GM06990 (cell line): ENCODE measurements around the gene DTX1.

Experiments
- DNase-seq: peaks from one replicate; pipeline ENCODE4 v3.0.0-alpha.2; 2011; ENCODE audit not compliant: insufficient read length; ENCODE audit errors: extremely low read depth
- H3K27me3 ChIP-seq: replicated peaks from 2 replicates; pipeline ENCODE4 v1.6.0; 2011; ENCODE audit warnings: low read length; ENCODE audit not compliant: control insufficient read depth, insufficient read depth
- H3K36me3 ChIP-seq: 2 replicates; pipeline ENCODE4 v1.5.1; 2011; ENCODE audit warnings: low read length; ENCODE audit not compliant: control insufficient read depth, insufficient read depth
- H3K4me3 ChIP-seq: replicated peaks from 2 replicates; pipeline ENCODE4 v1.5.1; 2011; ENCODE audit warnings: low read depth, mild to moderate bottlenecking, control low read depth, low read length
- CTCF ChIP-seq: IDR thresholded peaks from 2 replicates; pipeline ENCODE4 v1.5.1; 2011; ENCODE audit warnings: low read length, control low read depth, mild to moderate bottlenecking, inconsistent platforms; ENCODE audit not compliant: insufficient read depth, poor library complexity, severe bottlenecking

Gene DTX1

GRCh38 chr12:113056631-113057488 is at the start of gene DTX1:
Gene DTX1 (plus strand): TSS chr12:113056730. CDS start chr12:113058193, 1,463 bp downstream.
- Histone ChIP-seq H3K4me3 (peak within 1 kb of the TSS; percentile 37), H3K27me3 (no peaks in the 10 kb centered on the region; the same call in 1 of the 2 replicates), H3K36me3 (no peaks in the 10 kb centered on the region)
- no peak for DNase-seq
- no peak for TF ChIP-seq CTCF

DNA sequence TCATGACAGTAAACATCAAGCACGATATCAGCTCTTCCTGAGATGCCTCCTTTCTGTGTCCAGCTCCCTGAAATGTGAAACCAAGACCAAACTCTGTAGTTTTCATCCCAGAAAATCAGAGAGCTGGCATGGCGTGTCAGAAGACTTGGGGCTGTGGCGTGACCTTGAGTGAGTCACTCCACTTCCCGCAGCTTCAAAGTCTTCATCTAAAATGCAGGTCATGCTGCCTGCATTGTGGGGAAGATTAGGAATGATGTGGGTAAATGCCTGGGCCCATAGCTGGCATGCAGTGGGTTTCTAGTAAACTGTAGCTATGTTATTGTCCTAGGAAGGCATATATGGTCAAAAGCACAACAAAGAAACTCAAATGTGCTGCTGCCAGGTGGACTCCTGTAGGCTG is 49.4 kb upstream of the DTX1 start:
- Histone ChIP-seq H3K4me3 (no peak overlapping the region), H3K27me3 (no peaks in the 10 kb centered on the region), H3K36me3 (peaks cover 50% of the 10 kb centered on the region)
- TF ChIP-seq CTCF: no peak
- DNase-seq: no peak

DNA sequence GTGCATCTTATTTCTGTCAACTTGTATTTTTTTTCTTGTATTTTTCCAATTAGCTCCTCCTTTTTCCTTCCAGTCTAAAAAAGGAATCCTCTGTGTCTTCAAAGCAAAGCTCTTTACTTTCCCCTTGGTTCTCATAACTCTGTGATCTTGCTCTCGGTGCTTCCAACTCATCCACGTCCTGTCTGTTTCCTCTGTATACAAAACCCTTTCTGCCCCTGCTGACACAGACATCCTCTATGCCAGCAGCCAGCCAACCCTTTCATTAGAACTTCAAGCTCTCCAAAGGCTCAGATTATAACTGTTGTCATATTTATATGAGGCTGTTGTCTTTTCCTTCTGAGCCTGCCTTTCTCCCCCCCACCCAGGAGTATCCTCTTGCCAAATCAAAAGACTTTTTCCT is 45.8 kb upstream of the DTX1 start:
- no peaks in the 10 kb centered on the region for H3K27me3 ChIP-seq
- H3K36me3 ChIP-seq: peaks cover 32% of the 10 kb centered on the region
- no peak overlapping the region for H3K4me3 ChIP-seq
- no peak for TF ChIP-seq CTCF
- no peak for DNase-seq

DNA sequence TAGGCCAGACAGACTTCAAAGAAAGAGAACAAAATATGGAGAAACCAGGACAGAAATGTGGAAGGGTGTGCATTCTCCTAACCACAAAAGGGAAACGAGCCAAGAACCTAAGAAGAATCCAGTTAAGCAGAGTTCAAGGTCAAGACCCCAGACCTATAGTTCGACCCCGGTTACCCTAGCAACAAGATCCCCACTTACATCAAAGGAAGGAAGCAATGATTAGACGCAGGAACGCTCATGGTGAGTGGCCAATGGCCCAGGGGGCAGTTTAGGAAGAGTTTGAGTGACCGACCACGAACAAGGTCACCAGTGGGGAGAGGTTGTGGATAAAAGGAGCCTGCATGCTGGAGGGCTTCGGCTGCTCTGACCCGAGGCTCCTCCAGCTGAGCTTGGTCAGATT is 42.0 kb upstream of the DTX1 start:
- no peaks in the 10 kb centered on the region for H3K27me3 ChIP-seq
- no peak overlapping the region for H3K4me3 ChIP-seq
- TF ChIP-seq CTCF: no peak
- DNase-seq: no peak
- H3K36me3 ChIP-seq: peaks cover 8% of the 10 kb centered on the region

GRCh38 chr12:113016796-113017195 is 39.7 kb upstream of the DTX1 start:
- Histone ChIP-seq H3K27me3 (no peaks in the 10 kb centered on the region), H3K4me3 (no peak overlapping the region), H3K36me3 (no peaks in the 10 kb centered on the region; the same call in 1 of the 2 replicates)
- no peak for TF ChIP-seq CTCF
- DNase-seq: no peak
